Measurements from ENCODE around the gene CACUL1. TPM values are rescaled to one million over a fixed set of nuclear protein-coding genes. Genes with fewer than 3 reads are reported as not detected.
A peak's percentile ranks its signal among the peaks of the same experiment; 100 is the strongest.

The CACUL1 gene
- total RNA-seq, 6 experiments from 2014 or later, result 31.5 to 34.0 (median 32.7) TPM

DNA sequence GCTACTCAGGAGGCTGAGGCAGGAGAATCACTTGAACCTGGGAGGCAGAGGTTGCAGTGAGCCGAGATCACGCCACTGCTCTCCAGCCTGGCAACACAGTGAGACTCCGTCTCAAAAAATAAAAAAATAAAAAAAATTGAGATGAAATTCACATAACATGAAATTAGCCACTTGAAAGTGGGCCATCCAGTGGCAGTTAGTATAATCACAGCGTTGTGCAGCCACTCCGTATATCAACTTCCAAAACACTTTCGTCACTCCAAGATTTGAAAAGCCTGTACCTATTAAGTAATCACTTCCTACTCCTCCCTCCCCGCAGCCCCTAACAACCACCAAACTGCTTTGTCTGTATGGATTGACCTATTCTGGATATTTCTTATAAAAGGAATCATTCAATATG is 20.7 kb upstream of the CACUL1 start:
- H3K36me3 Mint-ChIP-seq (ENCODE audit: low read depth), result no peaks in the 10 kb centered on the region
- no peaks in the 10 kb centered on the region for H3K4me1 Mint-ChIP-seq (ENCODE audit: low read depth)
- DNase-seq, result no peak
- H3K27me3 Mint-ChIP-seq (ENCODE audit: insufficient read depth), result peaks cover 23% of the 10 kb centered on the region
- no peak overlapping the region for H3K4me3 Mint-ChIP-seq
- no peaks in the 10 kb centered on the region for H3K9me3 Mint-ChIP-seq
- TF ChIP-seq CTCF (IDR thresholded peaks at IDR 0.05), result peak; percentile 62
- no peak overlapping the region for H3K27ac Mint-ChIP-seq

DNA sequence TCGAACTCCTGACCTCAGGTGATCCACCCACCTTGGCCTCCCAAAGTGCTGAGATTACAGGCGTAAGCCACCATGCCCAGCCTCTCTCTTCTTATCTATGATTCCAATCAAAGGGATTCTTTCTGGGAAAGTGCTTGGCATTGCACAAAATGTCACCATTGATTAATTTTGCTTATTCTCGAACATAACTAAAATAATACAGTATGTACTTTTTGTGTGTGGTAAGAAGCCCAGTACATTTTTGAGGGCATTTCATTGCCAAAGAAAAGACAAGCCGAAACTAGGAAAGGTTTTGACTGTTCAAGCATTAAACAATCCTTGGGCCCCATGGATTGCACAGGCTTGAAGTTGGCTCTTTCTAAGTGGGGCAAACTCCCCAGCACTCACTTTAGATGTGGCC is 18.3 kb upstream of the CACUL1 start:
- no peak for TF ChIP-seq CTCF (IDR thresholded peaks at IDR 0.05)
- Mint-ChIP-seq H3K9me3 (no peaks in the 10 kb centered on the region), H3K27me3 (ENCODE audit: insufficient read depth) (peaks cover 20% of the 10 kb centered on the region), H3K36me3 (ENCODE audit: low read depth) (no peaks in the 10 kb centered on the region), H3K4me3 (no peak overlapping the region), H3K4me1 (ENCODE audit: low read depth) (no peaks in the 10 kb centered on the region), H3K27ac (no peak overlapping the region)
- DNase-seq, result no peak

- no peaks in the 10 kb centered on the region for H3K36me3 Mint-ChIP-seq (ENCODE audit: low read depth)
- no peak for TF ChIP-seq CTCF (IDR thresholded peaks at IDR 0.05)
Observed at GRCh38 chr10:118771976-118772375, 17.2 kb upstream of the CACUL1 start.

DNA sequence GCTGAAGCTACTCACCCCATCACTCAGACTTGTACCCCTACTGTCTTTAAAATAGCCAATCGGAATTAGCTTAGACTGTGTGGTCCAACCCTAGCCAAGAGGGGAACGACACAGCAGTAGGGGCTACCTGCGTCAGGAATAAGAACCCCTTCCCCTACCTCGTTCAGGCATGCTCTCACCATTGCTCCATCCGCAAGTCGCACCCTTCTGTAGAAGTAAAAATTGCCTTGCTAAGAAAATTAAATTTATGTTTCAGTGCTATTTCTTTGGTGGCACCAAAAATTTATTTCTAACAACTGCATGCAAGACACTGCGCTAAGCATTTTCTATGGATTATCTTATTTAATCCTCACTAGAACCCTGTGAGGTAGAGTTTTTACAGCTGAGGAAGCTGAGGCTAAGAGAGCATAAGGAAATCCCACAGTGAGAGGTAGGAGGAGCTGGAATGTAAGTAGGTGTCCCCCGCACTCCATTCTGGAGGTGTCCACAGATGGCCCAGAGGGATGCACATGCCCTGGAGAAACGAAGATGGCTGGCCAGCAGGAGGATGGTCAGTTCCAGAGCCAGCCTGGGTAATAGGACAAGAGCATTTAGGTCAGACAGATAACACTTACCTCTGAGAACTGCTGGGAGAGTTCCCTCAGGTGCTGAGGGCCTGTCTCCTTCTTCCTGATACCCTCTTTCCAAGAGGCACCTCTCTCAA is 15.3 kb upstream of the CACUL1 start:
- H3K4me3 Mint-ChIP-seq, result no peak overlapping the region
- no peak for TF ChIP-seq CTCF (IDR thresholded peaks at IDR 0.05)
- H3K27me3 Mint-ChIP-seq (ENCODE audit: insufficient read depth), result peaks cover 13% of the 10 kb centered on the region

More at GRCh38 chr10:118771976-118772375, 17.2 kb upstream of the CACUL1 start:
- Mint-ChIP-seq H3K27ac (no peak overlapping the region), H3K4me1 (ENCODE audit: low read depth) (no peaks in the 10 kb centered on the region), H3K9me3 (no peaks in the 10 kb centered on the region), H3K27me3 (ENCODE audit: insufficient read depth) (peaks cover 16% of the 10 kb centered on the region), H3K4me3 (no peak overlapping the region)
- DNase-seq, result no peak

DNA sequence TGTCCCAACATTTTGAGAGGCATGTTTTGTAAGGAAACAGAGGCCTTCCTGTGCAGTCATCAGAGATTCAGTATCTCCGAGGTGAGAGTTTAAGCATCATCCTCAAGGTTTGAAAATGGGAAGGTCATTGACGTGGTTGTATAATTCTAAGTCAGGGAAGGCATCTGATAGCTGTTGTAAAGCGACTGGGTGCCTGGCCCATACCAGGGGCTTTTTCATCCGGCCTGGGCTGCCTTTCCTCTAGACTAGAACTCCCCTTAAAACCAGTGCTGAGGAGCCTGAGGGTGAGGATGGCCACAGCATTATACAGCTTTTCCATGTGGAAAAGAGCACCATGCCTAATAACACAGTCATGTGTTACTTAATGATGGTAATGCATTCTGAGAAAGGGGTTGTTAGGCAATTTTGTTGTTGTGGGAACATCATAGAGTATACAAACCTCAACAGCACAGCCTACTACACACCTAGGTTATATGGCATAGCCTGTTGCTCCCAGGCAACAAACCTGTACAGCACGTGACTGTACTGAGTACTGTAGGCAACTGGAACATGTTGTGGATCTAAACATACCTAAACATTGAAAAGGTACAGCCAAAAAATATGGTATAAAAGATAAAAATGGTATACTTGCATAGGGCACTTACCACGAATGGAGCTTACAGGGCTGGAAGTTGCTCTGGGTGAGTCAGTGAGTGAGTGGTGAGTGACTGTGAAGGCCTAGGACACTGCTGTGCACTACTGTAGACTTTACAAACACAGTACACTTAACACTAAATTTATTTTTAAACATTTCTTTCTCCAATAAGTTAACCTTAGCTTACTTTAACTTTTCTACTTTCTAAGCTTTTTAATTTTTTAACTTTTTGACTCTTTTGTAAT is 13.5 kb upstream of the CACUL1 start:
- TF ChIP-seq CTCF (IDR thresholded peaks at IDR 0.05), result no peak
- H3K9me3 Mint-ChIP-seq, result no peaks in the 10 kb centered on the region
- no peak for DNase-seq
- H3K4me3 Mint-ChIP-seq, result no peak overlapping the region
- peaks cover 6% of the 10 kb centered on the region; the same call in 1 of the 2 replicates for H3K4me1 Mint-ChIP-seq (ENCODE audit: low read depth)
- H3K27me3 Mint-ChIP-seq (ENCODE audit: insufficient read depth), result peaks cover 11% of the 10 kb centered on the region
- no peaks in the 10 kb centered on the region for H3K36me3 Mint-ChIP-seq (ENCODE audit: low read depth)
- no peak overlapping the region for H3K27ac Mint-ChIP-seq

More for the DNA sequence above, 15.3 kb upstream of the CACUL1 start:
- no peaks in the 10 kb centered on the region for H3K9me3 Mint-ChIP-seq
- no peaks in the 10 kb centered on the region for H3K4me1 Mint-ChIP-seq (ENCODE audit: low read depth)
- H3K27ac Mint-ChIP-seq, result no peak overlapping the region
- no peak for DNase-seq
- no peaks in the 10 kb centered on the region for H3K36me3 Mint-ChIP-seq (ENCODE audit: low read depth)

Data from HFFc6 (cell line).